ENCODE results near the gene H3-3A. TPM values are rescaled to one million over a fixed set of nuclear protein-coding genes. Genes with fewer than 3 reads are reported as not detected.
"Not testable (repeated sequence)": the region's sequence is repeated elsewhere in the genome, so short reads cannot be mapped to it uniquely, and the experiment has no call there.

H3-3A gene
- total and polyA plus RNA-seq, 11 donors: 241 to 471 (median 305) TPM

DNA sequence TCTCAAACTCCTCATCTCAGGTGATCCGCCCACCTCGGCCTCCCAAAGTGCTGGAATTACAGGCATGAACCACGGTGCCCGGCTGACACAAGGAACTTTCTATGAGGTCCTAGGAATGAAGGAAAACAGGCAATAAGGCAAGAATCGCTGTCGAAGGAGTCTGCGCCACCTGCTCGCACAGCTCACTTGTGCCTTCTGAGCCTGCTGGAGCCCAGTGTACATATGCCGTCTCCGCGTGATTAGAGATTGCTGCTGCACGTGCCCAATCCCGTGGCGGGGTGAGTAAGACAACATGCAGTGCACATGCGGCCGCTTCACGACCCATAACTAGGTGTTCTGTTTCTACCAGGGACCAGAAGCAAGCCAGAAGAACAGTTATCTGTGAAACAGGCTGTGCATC is 24.3 kb downstream of the H3-3A start:
- H3K27me3 ChIP-seq: no peaks in the 10 kb centered on the region
- 93 to 96% (median 94%) methylated on average over 17 of the region's 17 CpGs for WGBS, 4 donors
- peaks cover 0 to 15% (median 7%) of the 10 kb centered on the region in 12 donors for H3K4me1 ChIP-seq
- DNase-seq: no peak
- H3K27ac ChIP-seq: no peak overlapping the region
- H3K36me3 ChIP-seq: no peaks in the 10 kb centered on the region
- intact Hi-C loops (cut with DNase I): no loop called here
- H3K4me3 ChIP-seq: no peak overlapping the region
- no peak for ATAC-seq
- TF ChIP-seq POLR2A (IDR thresholded peaks at IDR 0.05): no peak
- TF ChIP-seq, protein P1, sequence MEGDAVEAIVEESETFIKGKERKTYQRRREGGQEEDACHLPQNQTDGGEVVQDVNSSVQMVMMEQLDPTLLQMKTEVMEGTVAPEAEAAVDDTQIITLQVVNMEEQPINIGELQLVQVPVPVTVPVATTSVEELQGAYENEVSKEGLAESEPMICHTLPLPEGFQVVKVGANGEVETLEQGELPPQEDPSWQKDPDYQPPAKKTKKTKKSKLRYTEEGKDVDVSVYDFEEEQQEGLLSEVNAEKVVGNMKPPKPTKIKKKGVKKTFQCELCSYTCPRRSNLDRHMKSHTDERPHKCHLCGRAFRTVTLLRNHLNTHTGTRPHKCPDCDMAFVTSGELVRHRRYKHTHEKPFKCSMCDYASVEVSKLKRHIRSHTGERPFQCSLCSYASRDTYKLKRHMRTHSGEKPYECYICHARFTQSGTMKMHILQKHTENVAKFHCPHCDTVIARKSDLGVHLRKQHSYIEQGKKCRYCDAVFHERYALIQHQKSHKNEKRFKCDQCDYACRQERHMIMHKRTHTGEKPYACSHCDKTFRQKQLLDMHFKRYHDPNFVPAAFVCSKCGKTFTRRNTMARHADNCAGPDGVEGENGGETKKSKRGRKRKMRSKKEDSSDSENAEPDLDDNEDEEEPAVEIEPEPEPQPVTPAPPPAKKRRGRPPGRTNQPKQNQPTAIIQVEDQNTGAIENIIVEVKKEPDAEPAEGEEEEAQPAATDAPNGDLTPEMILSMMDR (IDR thresholded peaks at IDR 0.05): no peak
- H3K9me3 ChIP-seq: no peaks in the 10 kb centered on the region

DNA sequence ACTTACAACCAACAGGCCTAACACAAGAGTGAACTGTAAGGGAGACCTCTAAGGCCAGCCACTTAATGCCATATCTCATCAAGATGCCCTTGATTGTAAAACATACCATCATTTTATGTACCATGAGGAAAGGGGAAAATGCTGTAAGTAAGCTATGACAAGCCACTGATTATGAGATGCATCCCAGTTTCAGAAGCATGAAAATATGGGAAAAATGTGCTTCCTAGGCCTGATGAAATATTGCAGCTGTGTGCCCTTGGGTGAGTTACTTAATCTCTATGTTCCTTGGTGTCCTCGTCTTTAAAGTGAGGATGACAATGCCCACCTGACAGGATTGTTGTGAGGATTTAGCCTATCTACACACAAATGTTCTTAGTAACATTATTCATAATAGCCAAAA is 28.9 kb downstream of the H3-3A start:
- H3K27me3 ChIP-seq: no peaks in the 10 kb centered on the region
- no peak for DNase-seq
- no peak for TF ChIP-seq POLR2A (IDR thresholded peaks at IDR 0.05)
- TF ChIP-seq, protein P1 (IDR thresholded peaks at IDR 0.05): no peak
- H3K9me3 ChIP-seq: no peaks in the 10 kb centered on the region
- ATAC-seq: no peak
- H3K27ac ChIP-seq: no peak overlapping the region
- H3K4me1 ChIP-seq: no peaks in the 10 kb centered on the region
- H3K36me3 ChIP-seq: no peaks in the 10 kb centered on the region
- H3K4me3 ChIP-seq: no peak overlapping the region
- intact Hi-C loops (cut with DNase I): no loop called here
- 85 to 91% (median 89%) methylated on average over 1 of the region's 1 CpG for WGBS, 4 donors

GRCh38 chr1:226092048-226092820 is 29.7 kb downstream of the H3-3A start:
- H3K27me3 ChIP-seq; H3K4me1 ChIP-seq; H3K9me3 ChIP-seq; DNase-seq; ATAC-seq; H3K4me3 ChIP-seq; intact Hi-C loops (cut with DNase I); H3K36me3 ChIP-seq; H3K27ac ChIP-seq: not testable (repeated sequence)
- WGBS, 4 donors: 85 to 94% (median 89%) methylated on average over 10 of the region's 10 CpGs

DNA sequence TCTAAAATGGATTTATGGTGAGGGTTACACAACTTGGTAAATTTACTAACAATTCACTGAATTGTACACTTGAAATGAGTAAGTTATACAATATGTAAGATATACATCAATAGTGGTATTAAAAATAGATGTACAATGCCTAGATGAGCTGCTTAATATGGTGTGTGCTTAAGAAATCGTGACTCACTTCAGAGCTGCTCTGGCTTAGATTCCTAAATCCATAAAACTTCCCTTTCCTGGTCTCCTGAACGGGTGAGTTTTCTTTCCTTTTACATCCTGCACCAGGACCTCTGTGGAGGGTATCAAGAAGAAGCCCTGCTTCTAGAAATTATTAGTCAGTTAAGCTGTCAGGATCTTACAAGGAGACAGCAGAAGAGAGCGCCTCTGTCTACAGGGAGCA is 30.4 kb downstream of the H3-3A start:
- H3K4me1 ChIP-seq: no peaks in the 10 kb centered on the region
- no peak overlapping the region for H3K27ac ChIP-seq
- no peak overlapping the region for H3K4me3 ChIP-seq
- TF ChIP-seq, protein P1 (IDR thresholded peaks at IDR 0.05): no peak
- no peak for TF ChIP-seq POLR2A (IDR thresholded peaks at IDR 0.05)
- H3K27me3 ChIP-seq: no peaks in the 10 kb centered on the region
- H3K9me3 ChIP-seq: no peaks in the 10 kb centered on the region
- DNase-seq: no peak
- WGBS, 4 donors: 61 to 80% (median 70%) methylated on average over 3 of the region's 3 CpGs
- intact Hi-C loops (cut with DNase I): no loop called here
- no peaks in the 10 kb centered on the region for H3K36me3 ChIP-seq
- no peak for ATAC-seq

GRCh38 chr1:226093621-226094020 is 31.1 kb downstream of the H3-3A start:
- ATAC-seq: no peak
- Histone ChIP-seq H3K27me3 (no peaks in the 10 kb centered on the region), H3K4me3 (no peak overlapping the region), H3K27ac (no peak overlapping the region), H3K4me1 (no peaks in the 10 kb centered on the region), H3K9me3 (no peaks in the 10 kb centered on the region), H3K36me3 (no peaks in the 10 kb centered on the region)
- DNase-seq: no peak
- intact Hi-C loops (cut with DNase I): no loop called here
- WGBS, 4 donors: 88 to 96% (median 96%) methylated on average over 2 of the region's 2 CpGs
- TF ChIP-seq POLR2A (IDR thresholded peaks at IDR 0.05): no peak
- TF ChIP-seq, protein P1 (IDR thresholded peaks at IDR 0.05): no peak
